ENCODE measurements around the gene ATP6V1C2. TPM values are rescaled to one million over a fixed set of nuclear protein-coding genes. Genes with fewer than 3 reads are reported as not detected.

ATP6V1C2 gene
- total RNA-seq, 1 experiment from 2014 or later, result not detected

GRCh38 chr2:10720947-10721395 is 459 bp upstream of the ATP6V1C2 start:
- Histone ChIP-seq H3K4me2 (peak overlapping the region; percentile 90; the same call in 1 of the 2 replicates), H3K4me3 (peak overlapping the region; percentile 57; the same call in 1 of the 2 replicates), H3K79me2 (ENCODE audit: low read depth) (no peaks in the 10 kb centered on the region), H3K27me3 (ENCODE audit: insufficient read depth, low read depth) (peaks cover 28% of the 10 kb centered on the region), H3K36me3 (ENCODE audit: low read depth) (no peaks in the 10 kb centered on the region), H3K4me1 (replicated peaks; ENCODE audit: insufficient read depth) (peaks cover 59% of the 10 kb centered on the region), H3K9me3 (ENCODE audit: insufficient read depth, low read depth) (no peaks in the 10 kb centered on the region), H2AFZ (no peak overlapping the region), H3K9me2 (ENCODE audit: insufficient read depth) (no peaks in the 10 kb centered on the region), H3F3A (ENCODE audit: insufficient read depth, low read depth) (peaks cover 36% of the 10 kb centered on the region), H3K27ac (no peak overlapping the region), H4K20me1 (ENCODE audit: insufficient read depth) (no peaks in the 10 kb centered on the region)
- ChIA-PET POLR2A (ENCODE audit: unreplicated experiment) (no interaction called here), CTCF (interaction anchor here (0.6 to 0.7 kb wide), 2 partner anchors 12 to 870 kb away, joined by 3 to 5 read pairs; no protein-coding TSS in a partner anchor)
- DNase-seq, result no peak
- intact Hi-C loops (cut with micrococcal nuclease; ENCODE audit: unreplicated experiment), result no loop called here
- no TSS peak for BruUV-seq (replicated peaks)
- TF ChIP-seq EZH2 (IDR thresholded peaks at IDR 0.05; ENCODE audit: low read depth) (no peak), CTCF (conservative IDR thresholded peaks at IDR 0.05) (no peak)

DNA sequence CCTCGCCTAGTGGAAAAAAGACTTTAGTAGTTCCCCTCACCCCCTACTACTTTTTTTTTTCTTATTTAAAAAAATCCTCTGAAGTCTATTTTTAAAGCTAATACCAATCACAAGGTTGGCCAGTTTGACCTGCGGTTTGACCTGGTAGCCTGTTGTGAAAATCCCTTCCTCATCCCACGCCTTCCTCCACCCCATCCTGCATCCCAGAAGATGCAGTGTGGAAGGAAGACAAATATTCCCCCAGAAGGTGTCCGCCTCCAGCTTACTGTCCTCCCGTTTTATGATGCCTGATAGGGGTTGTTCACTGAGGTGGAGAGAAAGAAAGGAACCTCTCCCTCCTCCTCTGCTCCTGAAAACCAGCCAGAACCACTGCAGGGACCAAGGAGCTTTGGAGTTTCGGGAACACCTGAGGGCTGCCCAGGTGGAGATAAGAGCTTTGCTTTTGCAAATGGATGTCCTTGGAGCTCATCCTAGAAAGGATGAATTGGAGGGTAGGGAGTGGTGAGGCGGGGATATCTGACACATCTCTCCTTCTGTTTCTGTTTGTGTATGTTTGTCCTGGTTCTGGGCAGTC is 909 bp downstream of the ATP6V1C2 start:
- peak overlapping the region; percentile 57; the same call in 1 of the 2 replicates for H3K4me3 ChIP-seq
- peaks cover 28% of the 10 kb centered on the region for H3K27me3 ChIP-seq (ENCODE audit: insufficient read depth, low read depth)
- no peaks in the 10 kb centered on the region for H3K9me2 ChIP-seq (ENCODE audit: insufficient read depth)
- ChIA-PET POLR2A (ENCODE audit: unreplicated experiment) (interaction anchor here (0.6 to 0.7 kb wide), 2 partner anchors 37 to 1619 kb away, joined by 3 read pairs; no protein-coding TSS in a partner anchor), CTCF (no interaction called here)
- DNase-seq, result no peak
- peak overlapping the region; percentile 77; the same call in 1 of the 2 replicates for H2AFZ ChIP-seq
- BruUV-seq (replicated peaks), result no TSS peak
- H3K27ac ChIP-seq, result no peak overlapping the region
- no peaks in the 10 kb centered on the region for H3K79me2 ChIP-seq (ENCODE audit: low read depth)
- H3F3A ChIP-seq (ENCODE audit: insufficient read depth, low read depth), result peaks cover 28% of the 10 kb centered on the region
- peak overlapping the region; percentile 90 for H3K4me2 ChIP-seq
- TF ChIP-seq EZH2 (IDR thresholded peaks at IDR 0.05; ENCODE audit: low read depth) (no peak; the same call in 1 of the 2 replicates), CTCF (conservative IDR thresholded peaks at IDR 0.05) (no peak)
- H3K9me3 ChIP-seq (ENCODE audit: insufficient read depth, low read depth), result no peaks in the 10 kb centered on the region
- H3K4me1 ChIP-seq (replicated peaks; ENCODE audit: insufficient read depth), result peaks cover 46% of the 10 kb centered on the region
- H4K20me1 ChIP-seq (ENCODE audit: insufficient read depth), result no peaks in the 10 kb centered on the region
- no peaks in the 10 kb centered on the region for H3K36me3 ChIP-seq (ENCODE audit: low read depth)
- intact Hi-C loops (cut with micrococcal nuclease; ENCODE audit: unreplicated experiment), result no loop called here

DNA sequence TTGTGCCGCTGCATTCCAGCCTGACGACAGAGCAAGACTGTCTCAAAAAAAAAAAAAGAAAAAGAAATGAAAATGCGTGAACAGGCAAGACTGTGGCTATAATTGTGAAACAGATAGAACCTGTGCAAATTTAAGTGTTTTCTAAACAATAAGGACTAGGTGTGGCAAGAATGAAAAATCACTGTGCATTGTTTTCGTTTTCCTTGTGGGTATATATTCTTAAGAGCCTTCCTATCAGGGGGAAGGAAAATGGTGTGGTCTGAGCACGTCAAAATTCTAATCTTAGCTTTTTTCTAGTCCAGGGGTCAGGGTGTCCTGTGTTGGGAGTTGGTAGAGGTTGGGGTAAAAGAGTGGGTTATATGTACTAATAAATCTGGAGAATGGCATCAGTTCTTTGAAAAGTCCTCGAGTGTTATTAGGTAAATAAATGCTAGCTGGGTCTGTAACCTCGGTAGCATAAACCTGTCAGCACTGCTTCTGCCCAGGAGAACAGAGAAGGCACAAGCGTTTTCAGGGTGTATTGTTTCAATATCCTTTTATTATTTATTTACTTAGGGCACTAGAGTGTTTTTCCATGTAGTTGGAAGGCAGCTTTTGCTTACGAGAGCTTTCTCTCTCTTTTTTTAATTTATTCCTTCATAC is 11.6 kb downstream of the ATP6V1C2 start:
- Histone ChIP-seq H3F3A (ENCODE audit: insufficient read depth, low read depth) (peaks cover 5% of the 10 kb centered on the region; the same call in 1 of the 2 replicates), H3K9me2 (ENCODE audit: insufficient read depth) (no peaks in the 10 kb centered on the region), H2AFZ (no peak overlapping the region), H3K27me3 (ENCODE audit: insufficient read depth, low read depth) (no peaks in the 10 kb centered on the region), H3K79me2 (ENCODE audit: low read depth) (no peaks in the 10 kb centered on the region), H3K4me1 (replicated peaks; ENCODE audit: insufficient read depth) (peaks cover 3% of the 10 kb centered on the region), H3K9me3 (ENCODE audit: insufficient read depth, low read depth) (no peaks in the 10 kb centered on the region), H3K4me2 (no peak overlapping the region), H3K36me3 (ENCODE audit: low read depth) (no peaks in the 10 kb centered on the region), H4K20me1 (ENCODE audit: insufficient read depth) (no peaks in the 10 kb centered on the region), H3K4me3 (no peak overlapping the region), H3K27ac (no peak overlapping the region)
- TF ChIP-seq EZH2 (IDR thresholded peaks at IDR 0.05; ENCODE audit: low read depth) (no peak), CTCF (conservative IDR thresholded peaks at IDR 0.05) (no peak)
- BruUV-seq (replicated peaks), result no TSS peak
- ChIA-PET CTCF (interaction anchor here (0.7 kb wide), 1 partner anchor 111 kb away, joined by 6 read pairs; no protein-coding TSS in a partner anchor), POLR2A (ENCODE audit: unreplicated experiment) (interaction anchor here (0.6 kb wide), 1 partner anchor 23 kb away, joined by 5 read pairs; no protein-coding TSS in a partner anchor)
- intact Hi-C loops (cut with micrococcal nuclease; ENCODE audit: unreplicated experiment), result no loop called here
- no peak for DNase-seq

Measured in PC-9 (cell line).